ENCODE measurements around the gene SLC13A3.

DNA sequence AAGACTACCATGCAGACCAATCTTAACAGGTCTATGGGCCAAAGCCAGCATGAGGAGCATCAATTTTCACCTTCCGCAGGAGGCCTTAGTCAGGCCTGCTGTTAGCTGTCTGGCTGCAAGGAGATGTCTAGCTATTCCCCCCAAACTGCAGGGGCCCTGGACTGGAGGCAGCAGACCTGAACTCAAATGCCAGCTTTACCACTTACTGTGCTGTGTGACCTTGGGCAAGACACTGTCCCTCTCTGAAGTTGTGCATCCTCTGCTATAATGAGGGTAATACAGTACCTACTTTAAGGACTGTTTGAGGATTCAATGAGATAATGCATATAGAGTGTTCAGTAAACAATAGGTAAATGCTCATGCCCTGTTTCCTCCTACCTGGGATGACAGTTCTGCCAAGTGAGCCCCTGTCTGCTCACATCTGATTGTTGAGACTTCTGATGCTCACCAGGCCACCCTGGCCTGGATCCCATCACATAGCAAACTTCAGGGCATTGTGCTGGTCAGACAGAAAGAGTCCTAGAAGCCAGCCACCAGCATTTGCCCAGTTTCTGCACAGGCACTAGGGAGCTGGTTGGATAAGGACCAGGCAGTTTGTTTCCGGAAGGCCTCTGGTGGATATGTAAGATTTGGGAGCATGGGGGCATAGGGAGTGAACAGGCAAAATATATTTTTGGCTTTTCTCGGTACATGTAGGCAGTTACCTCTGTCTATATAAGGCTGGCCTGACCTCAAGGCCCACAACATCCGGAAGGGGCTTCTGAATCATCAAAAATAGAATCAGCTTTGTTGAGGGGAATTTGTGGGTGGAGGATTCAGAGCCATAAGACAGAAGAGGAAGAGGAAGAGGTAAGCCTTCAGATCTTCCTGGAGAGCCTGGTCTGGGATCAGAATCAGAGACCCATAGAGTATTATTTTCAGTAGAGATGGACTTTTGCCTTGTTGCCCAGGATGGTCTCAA lies 98.5 kb downstream of the SLC13A3 start:
- TF ChIP-seq, protein P1, sequence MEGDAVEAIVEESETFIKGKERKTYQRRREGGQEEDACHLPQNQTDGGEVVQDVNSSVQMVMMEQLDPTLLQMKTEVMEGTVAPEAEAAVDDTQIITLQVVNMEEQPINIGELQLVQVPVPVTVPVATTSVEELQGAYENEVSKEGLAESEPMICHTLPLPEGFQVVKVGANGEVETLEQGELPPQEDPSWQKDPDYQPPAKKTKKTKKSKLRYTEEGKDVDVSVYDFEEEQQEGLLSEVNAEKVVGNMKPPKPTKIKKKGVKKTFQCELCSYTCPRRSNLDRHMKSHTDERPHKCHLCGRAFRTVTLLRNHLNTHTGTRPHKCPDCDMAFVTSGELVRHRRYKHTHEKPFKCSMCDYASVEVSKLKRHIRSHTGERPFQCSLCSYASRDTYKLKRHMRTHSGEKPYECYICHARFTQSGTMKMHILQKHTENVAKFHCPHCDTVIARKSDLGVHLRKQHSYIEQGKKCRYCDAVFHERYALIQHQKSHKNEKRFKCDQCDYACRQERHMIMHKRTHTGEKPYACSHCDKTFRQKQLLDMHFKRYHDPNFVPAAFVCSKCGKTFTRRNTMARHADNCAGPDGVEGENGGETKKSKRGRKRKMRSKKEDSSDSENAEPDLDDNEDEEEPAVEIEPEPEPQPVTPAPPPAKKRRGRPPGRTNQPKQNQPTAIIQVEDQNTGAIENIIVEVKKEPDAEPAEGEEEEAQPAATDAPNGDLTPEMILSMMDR (conservative IDR thresholded peaks at IDR 0.05; ENCODE audit: low read depth, low read length), result no peak
- TF ChIP-seq EZH2 (IDR thresholded peaks at IDR 0.05; ENCODE audit: borderline replicate concordance, low read depth, low read length, poor library complexity, severe bottlenecking), result no peak
